Measurements from ENCODE around the gene KCNF1.
A peak's percentile ranks its signal among the peaks of the same experiment; 100 is the strongest.

KCNF1 gene

DNA sequence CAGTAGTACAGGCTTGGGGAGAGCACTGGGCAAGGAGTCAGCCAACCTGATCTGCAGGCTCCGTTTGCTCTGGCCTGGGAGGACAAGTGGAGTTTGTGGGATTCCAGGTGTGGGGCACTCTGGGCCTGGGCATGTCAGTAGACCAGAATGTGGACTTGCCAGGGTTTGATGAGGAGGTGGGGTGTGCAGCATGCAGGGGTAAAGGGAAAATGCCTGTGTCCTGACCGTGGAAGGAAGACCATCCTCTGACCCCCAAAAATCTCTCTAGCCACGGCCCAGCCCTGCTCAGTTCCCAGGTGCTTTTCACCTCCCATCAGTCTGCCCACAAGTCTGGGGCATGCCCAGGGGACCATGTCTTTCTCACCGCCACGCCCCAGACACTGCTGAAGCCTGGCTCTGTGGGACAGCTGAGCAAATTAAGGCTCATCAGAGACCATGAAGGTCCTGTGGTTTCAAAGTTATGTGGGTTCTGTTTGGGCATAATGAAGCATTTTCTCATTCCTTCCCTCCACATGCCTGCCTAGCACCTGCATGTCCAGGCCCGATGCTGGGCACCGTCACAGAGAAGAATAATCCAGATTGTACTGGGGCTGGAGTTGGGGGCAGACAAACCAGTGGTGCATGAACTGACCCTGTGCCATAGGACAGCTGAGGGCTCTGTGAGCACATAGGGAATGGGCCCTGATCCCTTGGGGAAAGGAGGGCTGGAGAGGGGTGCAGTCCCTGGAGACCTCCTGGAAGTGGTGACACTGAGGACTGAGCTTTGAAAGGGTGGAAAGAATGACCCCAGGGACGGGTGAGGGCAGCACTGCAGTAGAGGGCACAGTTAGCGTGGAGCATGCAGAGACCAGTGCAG is 6.5 kb upstream of the KCNF1 start:
- peak in 1 of 2 experiments; percentile 19 for DNase-seq

DNA sequence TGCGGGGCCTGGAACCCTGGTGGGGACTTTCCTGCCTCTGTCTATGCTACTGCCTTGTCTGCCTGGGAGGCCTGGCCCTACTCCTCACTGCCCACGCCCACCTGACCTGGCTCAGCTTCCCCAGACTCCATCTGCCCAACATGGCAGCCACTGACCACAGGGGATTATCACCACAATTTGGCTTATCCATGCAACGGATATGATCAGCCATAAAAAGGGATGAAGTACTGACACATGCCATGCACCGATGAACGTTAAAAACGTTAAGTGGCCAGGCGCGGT is 5.9 kb upstream of the KCNF1 start:
- no peak for DNase-seq

DNA sequence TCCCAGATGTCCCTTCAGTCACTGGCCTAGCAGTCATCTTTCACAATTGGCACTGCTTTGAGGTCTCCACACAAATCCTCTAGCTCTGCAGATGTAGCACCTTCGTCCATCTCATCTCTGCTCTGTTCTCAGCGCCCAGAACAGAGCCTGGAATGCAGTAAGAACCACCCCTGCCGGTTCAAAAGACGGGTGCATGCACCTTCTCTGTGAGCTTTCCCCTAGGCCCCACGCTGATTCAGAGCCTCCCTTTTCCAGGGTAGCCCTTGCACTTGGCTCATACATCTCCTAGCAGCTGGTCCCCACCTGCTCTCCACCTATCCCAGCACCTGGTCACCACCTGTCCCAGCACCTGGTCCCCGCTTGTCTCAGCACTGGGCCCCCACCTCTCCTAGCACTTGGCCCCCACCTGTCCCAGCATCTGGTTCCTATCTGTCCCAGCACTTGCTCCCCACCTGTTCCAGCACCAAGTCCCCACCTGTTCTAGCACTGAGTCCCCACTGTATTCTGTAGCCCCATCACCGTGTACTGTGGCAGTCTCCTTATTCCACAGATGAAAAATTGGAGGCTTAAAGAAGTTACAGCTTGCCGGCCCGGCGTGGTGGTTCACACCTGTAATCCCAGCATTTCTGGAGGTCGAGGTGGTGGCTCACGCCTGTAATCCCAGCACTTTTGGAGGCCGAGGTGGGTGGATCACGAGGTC is 4.7 kb upstream of the KCNF1 start:
- no peak for DNase-seq

DNA sequence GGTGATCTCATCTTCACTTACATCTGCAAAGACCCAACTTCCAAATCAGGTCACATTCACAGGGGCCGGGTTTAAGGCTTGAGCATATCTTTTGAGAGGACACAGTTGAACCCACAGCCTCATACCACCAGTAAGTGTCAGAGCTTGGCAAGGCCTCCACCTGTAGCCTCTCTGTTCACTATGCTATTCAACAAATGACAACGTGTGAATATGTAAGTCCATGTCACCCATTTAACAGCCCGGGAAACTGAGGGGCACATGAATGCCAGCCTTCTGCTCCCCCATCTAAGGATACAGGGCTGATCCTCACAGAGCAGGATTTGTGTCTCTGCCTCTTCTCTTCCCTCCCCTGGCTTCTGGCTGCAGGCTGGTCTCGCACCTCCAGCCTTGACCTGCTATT is 3.5 kb upstream of the KCNF1 start:
- no peak for DNase-seq

DNA sequence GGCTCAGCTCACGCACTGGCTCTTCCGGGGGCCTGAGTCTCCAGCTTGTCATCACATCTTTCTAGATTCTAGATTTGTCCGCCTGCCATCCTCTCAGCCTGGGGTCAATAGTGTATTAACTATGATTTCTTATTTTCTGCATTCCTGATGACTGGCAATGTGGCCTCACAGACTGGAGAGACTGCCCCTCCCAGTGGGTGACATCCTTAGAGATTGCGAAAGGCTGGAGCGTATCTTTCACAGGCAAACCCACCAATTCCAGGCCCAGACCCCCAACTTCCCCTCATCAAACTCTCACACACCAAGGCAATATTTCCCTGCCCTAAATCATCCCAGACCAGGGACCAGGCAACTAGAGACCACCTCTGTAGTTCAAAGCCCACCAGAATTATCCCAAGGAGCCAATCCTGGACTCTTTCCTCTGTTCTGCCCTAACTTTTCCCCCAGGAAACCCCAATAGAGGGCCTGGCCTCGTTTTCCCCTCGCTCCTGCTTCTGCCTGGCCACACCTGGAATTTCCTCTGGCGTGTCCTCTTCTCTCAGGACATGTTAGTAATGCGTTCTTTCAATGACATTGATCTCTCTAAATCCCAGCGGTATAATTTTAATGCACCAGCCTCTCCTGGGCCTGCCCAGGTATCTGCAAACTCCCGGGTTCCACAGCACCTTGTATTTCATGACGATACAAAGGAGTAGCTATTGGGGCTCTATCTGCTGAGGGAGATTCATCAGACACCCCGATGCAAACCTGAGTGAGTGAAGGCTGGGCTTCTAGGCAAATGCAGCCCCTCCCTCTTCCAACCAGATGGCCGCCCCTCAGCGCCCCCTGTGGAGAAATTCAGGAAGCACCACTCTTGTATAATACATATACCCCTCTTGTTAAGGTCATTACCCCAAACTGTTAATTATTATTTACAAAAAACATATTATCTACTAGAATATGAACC is 2.4 kb upstream of the KCNF1 start:
- DNase-seq, result peak; percentile 27 to 47

DNA sequence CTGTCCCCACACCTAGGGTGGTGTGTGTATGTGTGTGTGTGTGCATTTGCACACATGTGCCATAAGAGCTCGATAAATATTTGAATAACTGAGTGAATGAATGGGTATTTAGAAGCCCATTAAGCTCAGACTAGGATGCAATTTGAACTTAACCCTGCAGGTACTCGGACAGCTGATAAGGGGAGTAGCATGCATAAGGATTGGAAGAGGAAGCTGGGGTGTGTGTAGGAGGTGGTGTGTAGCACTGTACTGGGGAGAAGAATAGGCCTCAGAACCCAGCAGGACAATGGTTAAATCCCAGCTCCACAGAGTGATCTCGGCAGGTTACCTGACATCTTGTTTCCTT is 1.8 kb upstream of the KCNF1 start:
- no peak for DNase-seq

DNA sequence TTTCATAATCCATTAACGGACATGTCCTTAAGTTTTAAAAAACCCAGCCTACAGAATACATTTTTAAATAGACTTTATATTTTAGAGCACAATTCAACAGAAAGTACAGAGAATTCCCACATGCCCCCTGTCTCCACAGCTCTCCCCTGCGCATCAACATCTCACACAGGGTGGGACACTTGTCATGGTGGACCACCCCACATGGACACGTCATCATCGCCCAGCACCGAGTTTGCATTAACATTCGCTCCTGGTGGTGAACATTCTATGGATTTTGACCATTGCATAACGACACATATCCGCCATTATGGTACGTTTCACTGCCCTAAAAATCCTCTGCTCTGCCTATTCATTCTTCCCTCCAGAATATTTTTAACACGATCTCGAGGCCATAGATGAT is 1.1 kb upstream of the KCNF1 start:
- DNase-seq, result no peak

DNA sequence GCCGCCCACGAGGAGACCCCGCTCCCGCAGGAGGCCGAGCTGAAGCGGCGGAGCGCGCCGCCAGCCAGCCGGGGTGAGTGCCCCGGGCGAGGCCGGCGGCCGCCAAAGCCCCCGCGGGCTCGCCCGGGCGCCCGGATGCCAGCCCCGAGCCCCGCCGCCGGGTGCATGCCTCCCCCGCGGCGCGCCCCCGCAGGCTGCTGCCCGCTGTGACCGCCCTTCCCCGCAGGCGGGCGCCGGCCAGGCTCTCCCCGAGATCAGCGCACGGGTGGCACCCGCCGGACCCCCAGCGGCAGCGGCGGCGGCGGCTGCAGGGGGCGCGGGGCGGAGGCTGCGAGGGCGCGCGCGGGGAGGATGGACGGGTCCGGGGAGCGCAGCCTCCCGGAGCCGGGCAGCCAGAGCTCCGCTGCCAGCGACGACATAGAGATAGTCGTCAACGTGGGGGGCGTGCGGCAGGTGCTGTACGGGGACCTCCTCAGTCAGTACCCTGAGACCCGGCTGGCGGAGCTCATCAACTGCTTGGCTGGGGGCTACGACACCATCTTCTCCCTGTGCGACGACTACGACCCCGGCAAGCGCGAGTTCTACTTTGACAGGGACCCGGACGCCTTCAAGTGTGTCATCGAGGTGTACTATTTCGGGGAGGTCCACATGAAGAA is 470 bp downstream of the KCNF1 start:
- DNase-seq, result no peak

DNA sequence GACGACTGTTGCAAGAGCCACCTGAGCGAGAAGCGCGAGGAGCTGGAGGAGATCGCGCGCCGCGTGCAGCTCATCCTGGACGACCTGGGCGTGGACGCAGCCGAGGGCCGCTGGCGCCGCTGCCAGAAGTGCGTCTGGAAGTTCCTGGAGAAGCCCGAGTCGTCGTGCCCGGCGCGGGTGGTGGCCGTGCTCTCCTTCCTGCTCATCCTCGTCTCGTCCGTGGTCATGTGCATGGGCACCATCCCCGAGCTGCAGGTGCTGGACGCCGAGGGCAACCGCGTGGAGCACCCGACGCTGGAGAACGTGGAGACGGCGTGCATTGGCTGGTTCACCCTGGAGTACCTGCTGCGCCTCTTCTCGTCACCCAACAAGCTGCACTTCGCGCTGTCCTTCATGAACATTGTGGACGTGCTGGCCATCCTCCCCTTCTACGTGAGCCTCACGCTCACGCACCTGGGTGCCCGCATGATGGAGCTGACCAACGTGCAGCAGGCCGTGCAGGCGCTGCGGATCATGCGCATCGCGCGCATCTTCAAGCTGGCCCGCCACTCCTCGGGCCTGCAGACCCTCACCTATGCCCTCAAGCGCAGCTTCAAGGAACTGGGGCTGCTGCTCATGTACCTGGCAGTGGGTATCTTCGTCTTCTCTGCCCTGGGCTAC is 1.2 kb downstream of the KCNF1 start:
- DNase-seq, result no peak

DNA sequence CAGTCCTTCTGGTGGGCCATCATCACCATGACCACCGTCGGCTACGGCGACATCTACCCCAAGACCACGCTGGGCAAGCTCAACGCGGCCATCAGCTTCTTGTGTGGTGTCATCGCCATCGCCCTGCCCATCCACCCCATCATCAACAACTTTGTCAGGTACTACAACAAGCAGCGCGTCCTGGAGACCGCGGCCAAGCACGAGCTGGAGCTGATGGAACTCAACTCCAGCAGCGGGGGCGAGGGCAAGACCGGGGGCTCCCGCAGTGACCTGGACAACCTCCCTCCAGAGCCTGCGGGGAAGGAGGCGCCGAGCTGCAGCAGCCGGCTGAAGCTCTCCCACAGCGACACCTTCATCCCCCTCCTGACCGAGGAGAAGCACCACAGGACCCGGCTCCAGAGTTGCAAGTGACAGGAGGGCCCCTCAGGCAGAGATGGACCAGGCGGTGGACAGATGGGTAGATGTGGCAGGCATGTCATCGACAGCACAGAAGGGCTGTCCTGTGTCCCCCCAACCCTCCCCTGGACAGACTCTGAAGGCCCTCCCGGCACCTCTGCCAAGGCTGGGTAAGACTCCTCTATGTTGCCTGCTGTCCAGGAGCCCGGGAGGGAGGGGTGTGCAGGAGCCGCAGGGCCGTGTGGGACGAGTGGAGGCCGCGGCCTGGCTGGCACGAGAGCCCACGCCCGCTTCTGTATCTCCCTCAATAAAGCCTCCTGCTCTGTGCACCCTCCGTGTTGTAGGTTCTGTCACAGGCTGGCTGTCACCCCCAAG is 2.0 kb downstream of the KCNF1 start:
- DNase-seq, result no peak

DNA sequence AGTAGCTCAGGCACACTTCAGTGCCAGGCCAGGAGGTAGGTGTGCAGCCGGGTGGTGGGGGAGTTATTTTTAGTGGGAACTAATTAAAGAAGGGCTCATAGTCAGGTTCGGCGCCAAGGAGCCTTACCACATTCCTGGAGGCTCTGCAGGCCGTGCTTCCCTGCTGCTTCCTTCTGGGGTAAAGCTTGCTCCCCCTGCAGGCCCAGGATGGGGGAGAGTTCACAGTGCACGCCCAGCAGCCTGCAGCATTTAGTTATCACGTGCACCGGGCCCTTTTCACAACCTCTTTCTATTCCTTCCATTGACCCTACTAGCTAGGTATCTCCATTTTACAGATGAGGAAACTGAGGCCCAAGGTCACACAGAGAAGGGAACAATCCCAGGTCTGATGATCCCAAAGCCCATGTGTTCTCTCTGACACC is 2.5 kb downstream of the KCNF1 start:
- DNase-seq, result no peak

DNA sequence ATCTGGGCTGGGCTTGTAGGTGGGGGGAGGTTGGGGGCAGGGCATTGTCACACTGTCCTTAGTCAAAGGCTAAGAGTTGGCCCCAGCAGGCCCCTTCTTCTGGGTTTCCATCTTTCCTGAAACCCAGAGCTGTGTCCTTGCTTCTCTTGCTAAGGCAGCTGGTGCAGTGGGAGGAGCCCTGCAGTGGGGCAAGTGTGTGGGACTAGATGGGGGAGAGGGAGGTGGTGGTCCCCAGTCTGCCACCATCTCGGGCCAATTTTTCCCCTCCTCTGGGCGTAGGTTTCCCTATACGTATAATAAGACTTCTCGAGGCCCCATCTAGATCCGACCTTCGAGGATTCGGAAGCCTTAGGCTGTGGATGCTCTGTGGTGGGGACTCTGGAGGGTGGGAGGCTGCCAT is 3.5 kb downstream of the KCNF1 start:
- DNase-seq, result no peak

DNA sequence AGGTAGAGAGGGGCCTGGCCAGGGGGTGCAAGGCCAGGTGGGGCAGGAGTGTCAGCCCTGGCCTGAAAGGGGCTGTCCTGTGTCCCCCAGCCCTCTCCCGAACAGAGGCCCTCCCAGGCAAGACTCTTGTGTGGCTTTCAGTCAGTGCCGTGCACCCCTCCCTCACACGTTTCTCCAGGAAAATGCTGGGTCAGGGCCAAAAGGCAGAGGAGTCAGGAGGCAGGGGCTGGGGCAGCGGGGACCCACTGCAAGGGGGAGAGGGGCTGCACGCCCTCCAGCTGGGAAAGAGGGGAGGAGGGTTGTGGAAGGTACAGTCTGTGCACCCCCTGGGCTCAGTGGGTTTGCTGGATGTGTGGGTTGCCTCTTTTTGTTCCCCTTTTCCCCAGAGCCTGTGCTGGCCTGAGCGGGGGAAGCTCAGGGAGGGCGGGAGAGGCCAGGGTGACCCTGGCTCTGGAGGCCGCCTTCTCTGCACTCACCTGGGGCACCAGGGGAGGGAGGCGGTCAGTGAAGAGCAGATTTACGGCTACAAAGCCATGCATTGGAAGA is 4.1 kb downstream of the KCNF1 start:
- DNase-seq, result no peak

DNA sequence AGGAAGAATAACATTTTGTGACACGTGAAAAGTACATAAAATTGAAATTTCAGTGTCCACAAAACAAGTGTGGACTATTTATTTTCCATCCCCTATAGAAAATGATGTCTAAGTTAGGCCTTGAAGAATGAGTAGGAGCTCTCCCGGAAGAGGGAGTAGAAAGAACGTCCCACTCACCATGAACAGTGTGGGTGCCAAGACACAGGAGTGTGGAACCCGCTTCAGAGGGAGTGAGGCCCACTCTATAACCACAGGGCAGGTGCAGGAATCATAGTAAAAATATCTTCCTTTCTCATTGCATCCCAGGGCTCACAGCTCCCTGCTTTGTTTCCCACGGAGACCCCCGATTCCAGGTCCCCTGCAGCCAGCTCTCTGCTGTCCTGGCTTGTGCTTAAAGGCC is 5.2 kb downstream of the KCNF1 start:
- DNase-seq, result no peak

DNA sequence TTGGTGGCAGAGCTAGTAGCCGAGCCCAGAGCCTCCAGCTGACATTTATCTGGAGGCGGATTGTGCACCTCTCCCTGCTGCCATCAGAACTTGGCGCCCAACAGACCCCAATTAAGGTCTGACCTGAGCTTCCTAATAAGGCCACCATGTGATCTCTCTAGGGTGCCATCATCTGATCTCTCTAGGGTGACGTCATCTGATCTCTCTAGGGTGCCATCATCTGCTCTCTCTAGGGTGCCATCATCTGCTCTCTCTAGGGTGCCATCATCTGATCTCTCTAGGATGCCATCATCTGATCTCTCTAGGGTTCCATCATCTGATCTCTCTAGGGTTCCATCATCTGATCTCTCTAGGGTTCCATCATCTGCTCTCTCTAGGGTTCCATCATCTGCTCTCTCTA is 6.2 kb downstream of the KCNF1 start:
- DNase-seq, result no peak

DNA sequence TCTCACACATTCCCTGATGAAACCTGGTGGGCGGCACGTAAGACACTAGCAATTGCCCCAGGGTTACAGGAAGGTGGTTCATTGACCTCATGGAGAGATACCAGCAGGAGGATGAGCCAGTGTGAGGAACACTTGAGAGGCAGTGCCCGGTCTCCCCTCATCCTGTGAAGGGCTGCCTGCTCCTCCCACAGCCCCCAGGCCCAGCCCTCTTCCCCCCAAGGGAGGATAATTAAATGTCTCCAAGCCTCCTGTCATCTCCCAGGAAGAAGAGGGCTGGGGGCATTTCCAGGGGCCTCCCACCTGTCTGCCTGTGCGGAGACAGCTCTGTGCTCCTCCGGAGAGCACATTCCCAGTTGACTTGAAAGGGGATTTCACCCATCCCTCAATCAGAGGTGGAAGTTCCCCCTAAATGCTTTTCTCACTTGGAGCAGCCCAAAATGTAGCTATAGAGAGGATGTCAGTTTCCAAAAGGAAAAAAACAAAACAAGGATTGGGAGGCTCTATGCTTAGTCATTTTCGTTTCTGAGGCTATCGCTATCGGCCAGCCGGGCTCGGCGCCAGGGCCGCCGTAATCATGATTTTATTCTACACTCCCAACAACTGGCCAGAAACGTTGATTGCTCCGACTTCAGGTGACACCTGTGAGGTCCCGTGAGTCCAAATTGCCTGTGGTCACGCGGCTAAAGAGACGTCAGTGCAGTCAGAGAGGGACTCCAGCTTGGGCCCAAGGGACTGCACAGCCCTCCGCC is 7.1 kb downstream of the KCNF1 start:
- no peak for DNase-seq

DNA sequence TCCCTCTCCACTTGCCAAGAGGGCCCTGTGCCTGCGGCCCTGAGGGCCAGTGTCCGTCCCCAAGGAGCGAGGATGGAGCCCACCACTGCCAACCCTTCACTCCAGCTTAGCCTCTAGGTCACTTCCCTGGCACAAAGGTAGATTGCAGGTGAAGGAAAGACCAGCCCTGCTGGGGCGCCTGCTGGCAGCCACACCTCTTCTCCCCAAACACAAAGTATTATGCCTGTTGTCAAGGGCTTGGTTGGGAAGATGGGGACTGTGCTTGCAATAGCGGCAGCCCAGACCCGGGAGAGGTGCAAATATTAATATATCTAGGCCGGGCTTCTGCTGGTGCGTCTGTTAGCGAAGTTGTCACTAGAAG is 7.7 kb downstream of the KCNF1 start:
- DNase-seq, result no peak

DNA sequence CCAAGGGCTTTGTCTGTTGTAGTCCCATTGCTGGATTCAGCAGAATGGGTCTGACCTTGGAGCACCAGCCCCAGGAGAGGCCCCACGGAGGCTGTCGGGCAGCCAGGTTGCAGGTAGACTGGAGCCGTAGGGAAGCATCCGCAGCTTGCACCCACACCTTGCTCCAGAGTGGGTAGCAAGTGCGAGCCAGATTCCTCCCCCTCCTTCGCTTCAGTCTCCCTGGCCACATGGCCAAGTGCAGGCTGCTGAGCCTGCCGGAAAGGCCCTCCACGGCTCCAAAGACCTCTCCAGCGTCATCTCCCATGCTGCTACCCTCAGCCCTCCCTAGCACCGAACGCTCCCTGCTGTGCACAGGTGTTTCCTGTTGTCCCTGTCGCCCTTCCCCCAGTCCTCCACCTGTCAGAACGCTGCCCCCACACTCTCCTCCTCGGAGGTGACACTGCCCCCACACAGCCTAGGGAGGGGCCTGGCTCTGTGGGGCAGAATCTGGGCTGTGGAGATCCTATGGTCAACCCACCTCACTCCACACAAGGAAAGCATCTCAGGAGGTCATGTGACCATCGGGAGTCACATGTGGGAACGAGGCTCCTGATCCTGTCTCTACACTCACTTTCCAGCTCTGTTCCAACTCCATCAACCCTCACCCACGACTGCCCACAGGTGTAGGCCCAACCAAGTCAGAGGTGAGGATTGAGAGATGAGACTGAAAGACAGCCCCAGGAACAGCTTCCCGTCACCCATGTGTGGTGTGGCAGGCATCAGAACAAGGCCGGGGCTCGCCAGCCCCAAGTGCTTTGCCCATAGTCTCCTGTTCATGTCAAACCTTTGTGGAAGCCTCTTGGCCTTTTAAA is 8.3 kb downstream of the KCNF1 start:
- peak; percentile 81 for DNase-seq

DNA sequence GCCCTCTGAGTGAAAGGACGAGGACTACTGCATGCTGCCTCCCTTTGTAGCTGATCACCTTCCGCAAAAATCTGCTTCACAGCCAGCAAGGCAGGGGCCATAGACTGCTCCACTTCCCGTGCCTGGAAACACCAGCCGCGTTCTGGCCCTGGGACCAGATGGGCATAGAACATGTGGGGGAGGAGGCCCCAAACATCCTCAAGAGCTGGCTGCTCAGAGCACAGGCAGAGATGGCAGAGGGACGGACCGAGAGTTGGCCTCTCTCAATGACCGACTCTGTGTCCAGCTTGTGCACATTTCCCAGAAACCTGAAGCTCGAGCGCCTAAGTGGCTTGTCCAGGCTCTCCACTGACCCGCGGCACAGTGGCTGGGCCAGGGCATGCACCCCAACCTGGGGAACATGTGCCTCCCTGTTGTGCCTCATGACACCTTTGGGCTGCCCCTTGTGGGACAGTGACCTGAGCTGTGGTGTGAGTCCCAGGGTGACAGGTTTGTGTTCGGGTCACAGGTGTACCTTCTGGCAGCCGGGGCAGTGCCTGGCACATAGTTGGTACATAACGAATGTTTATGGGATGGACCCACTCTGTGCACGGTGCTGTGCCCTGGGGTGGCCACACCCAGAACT is 9.1 kb downstream of the KCNF1 start:
- DNase-seq, result no peak

All from NCI-H187 (cell line).